ENCODE measurements around the gene IFT81. TPM values are rescaled to one million over a fixed set of nuclear protein-coding genes. Genes with fewer than 3 reads are reported as not detected.

IFT81 gene
- total RNA-seq, 1 donor from 2014 or later = 13.1 TPM

DNA sequence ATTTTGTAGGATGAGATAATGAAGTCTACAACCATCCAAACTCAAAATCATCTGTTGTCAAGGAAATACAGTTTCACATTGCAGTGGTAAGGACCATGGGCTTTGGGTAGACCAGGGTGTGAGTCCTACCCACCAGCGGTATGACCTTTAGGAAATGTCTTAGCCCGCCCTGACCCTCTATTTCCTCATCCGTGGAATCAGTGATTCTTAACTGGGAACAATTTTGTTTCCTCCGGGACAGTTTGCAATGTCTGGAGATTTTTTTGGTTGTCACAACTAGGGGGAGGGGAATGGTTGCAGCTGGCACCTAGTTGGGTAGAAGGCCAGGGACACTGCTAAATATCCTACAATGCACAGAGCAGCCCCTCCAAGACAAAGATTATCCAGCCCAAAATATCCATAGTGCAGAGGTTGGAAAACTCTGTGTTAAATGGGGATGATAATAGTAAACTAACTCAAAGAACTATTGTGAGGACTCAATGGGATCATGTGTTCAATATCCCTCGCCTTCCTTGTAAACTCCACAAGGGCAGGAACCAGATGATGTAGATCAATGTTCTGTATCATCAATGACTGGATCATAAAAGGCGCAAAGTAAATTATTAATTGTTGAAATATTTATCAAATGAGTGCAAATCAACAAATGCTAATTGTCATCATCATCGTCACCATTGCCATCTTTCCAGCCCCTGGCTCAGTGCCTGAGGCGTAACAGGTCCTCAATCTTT, 15.7 kb upstream of the IFT81 start:
- H3K27me3 Mint-ChIP-seq (ENCODE audit: unreplicated experiment) = no peaks in the 10 kb centered on the region
- H3K27ac Mint-ChIP-seq (ENCODE audit: unreplicated experiment) = peak overlapping the region; percentile 70
- H3K4me3 Mint-ChIP-seq (ENCODE audit: unreplicated experiment) = peak overlapping the region; percentile 44
- DNase-seq (ENCODE audit: extremely low spot score, unreplicated experiment) = no peak
- no peaks in the 10 kb centered on the region for H3K36me3 Mint-ChIP-seq (ENCODE audit: unreplicated experiment)
- no peak for TF ChIP-seq CTCF (IDR thresholded peaks at IDR 0.05)
- H3K9me3 Mint-ChIP-seq (ENCODE audit: unreplicated experiment) = no peaks in the 10 kb centered on the region
- H3K4me1 Mint-ChIP-seq (ENCODE audit: unreplicated experiment) = peaks cover 36% of the 10 kb centered on the region

DNA sequence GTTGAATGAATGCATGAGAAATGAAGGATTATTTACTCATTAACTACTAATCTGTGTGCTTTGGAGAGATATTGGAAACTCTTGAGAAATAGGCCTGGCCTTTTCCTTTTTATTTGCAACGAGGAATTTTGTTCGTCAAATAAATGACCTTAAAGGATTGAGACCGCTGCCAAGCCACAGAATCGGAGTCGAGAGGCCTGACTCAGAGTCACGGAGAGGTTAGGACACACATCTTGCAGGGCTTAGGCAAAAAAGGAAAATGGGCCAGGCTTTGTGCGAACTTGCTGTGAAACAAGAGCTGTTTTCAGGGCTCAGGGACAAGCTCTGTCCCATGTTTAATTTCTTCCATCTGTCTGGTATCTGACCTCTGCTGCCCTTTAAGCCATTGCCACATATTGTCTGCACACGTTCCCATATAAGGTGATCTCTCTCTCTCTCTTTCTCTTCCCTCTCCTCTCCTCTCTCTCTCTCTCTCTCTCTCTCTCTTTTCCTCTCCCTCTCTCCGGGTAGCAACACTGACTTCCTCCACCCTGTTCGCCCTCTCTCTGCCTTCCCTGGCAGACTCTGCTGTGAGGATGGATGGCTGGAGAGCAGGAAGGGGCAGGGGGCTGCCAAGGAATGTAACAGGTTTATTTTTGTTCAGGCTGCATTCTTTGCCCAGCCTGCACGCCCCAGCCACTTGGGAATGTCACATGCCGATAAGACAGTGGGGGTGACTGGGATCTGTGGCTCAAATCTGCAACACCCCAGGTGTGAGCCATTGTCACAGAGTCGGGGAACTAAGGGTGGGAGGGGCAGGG, 14.9 kb upstream of the IFT81 start:
- Mint-ChIP-seq H3K4me3 (ENCODE audit: unreplicated experiment) (peak overlapping the region; percentile 44), H3K4me1 (ENCODE audit: unreplicated experiment) (peaks cover 36% of the 10 kb centered on the region), H3K36me3 (ENCODE audit: unreplicated experiment) (no peaks in the 10 kb centered on the region), H3K27ac (ENCODE audit: unreplicated experiment) (peak overlapping the region; percentile 70), H3K27me3 (ENCODE audit: unreplicated experiment) (no peaks in the 10 kb centered on the region), H3K9me3 (ENCODE audit: unreplicated experiment) (no peaks in the 10 kb centered on the region)
- no peak for DNase-seq (ENCODE audit: extremely low spot score, unreplicated experiment)
- TF ChIP-seq CTCF (IDR thresholded peaks at IDR 0.05) = no peak

GRCh38 chr12:110109837-110110535, 14.2 kb upstream of the IFT81 start:
- H3K4me3 Mint-ChIP-seq (ENCODE audit: unreplicated experiment) = peak overlapping the region; percentile 44
- H3K27me3 Mint-ChIP-seq (ENCODE audit: unreplicated experiment) = no peaks in the 10 kb centered on the region
- H3K27ac Mint-ChIP-seq (ENCODE audit: unreplicated experiment) = no peak overlapping the region
- no peak for DNase-seq (ENCODE audit: extremely low spot score, unreplicated experiment)
- no peaks in the 10 kb centered on the region for H3K9me3 Mint-ChIP-seq (ENCODE audit: unreplicated experiment)
- H3K4me1 Mint-ChIP-seq (ENCODE audit: unreplicated experiment) = peaks cover 36% of the 10 kb centered on the region
- no peak for TF ChIP-seq CTCF (IDR thresholded peaks at IDR 0.05)
- no peaks in the 10 kb centered on the region for H3K36me3 Mint-ChIP-seq (ENCODE audit: unreplicated experiment)

GRCh38 chr12:110111476-110112334, 12.5 kb upstream of the IFT81 start:
- TF ChIP-seq CTCF (IDR thresholded peaks at IDR 0.05) = no peak
- no peaks in the 10 kb centered on the region for H3K9me3 Mint-ChIP-seq (ENCODE audit: unreplicated experiment)
- H3K27ac Mint-ChIP-seq (ENCODE audit: unreplicated experiment) = no peak overlapping the region
- peaks cover 34% of the 10 kb centered on the region for H3K4me1 Mint-ChIP-seq (ENCODE audit: unreplicated experiment)
- H3K27me3 Mint-ChIP-seq (ENCODE audit: unreplicated experiment) = no peaks in the 10 kb centered on the region
- H3K4me3 Mint-ChIP-seq (ENCODE audit: unreplicated experiment) = no peak overlapping the region
- no peaks in the 10 kb centered on the region for H3K36me3 Mint-ChIP-seq (ENCODE audit: unreplicated experiment)
- DNase-seq (ENCODE audit: extremely low spot score, unreplicated experiment) = no peak
